Liver (tissue), 3 donors: ENCODE measurements around the gene USH2A.

ENCODE experiments used
- GABPA ChIP-seq, 2 donors: IDR thresholded peaks in 1 of 2; conservative IDR thresholded peaks in 1 of 2; 2 replicates each; pipeline ENCODE4 v1.6.1; 2016; ENCODE audit warnings: antibody characterized with exemption in 2 of 2, mild to moderate bottlenecking in 1 of 2, moderate library complexity in 1 of 2
- HNF4G ChIP-seq: IDR thresholded peaks from 2 replicates; pipeline ENCODE4 v1.6.1; 2016; ENCODE audit warnings: antibody characterized with exemption
- JUND ChIP-seq, 2 donors: IDR thresholded peaks; 2 replicates each; pipeline ENCODE4 v1.6.1; 2016; ENCODE audit warnings: antibody characterized with exemption in 2 of 2
- RAD21 ChIP-seq, 2 donors: IDR thresholded peaks; 2 replicates each; pipeline ENCODE4 v1.6.1; 2016; ENCODE audit warnings: antibody characterized with exemption in 2 of 2, mild to moderate bottlenecking in 2 of 2
- REST ChIP-seq: IDR thresholded peaks from 2 replicates; pipeline ENCODE4 v1.6.1; 2016; ENCODE audit warnings: antibody characterized with exemption, mild to moderate bottlenecking
- SP1 ChIP-seq: IDR thresholded peaks from 2 replicates; pipeline ENCODE4 v1.6.1; 2018; ENCODE audit warnings: antibody characterized with exemption, mild to moderate bottlenecking
- TAF1 ChIP-seq: conservative IDR thresholded peaks from 2 replicates; pipeline ENCODE4 v1.6.1; 2016; ENCODE audit warnings: antibody characterized with exemption, mild to moderate bottlenecking
- YY1 ChIP-seq: IDR thresholded peaks from 2 replicates; pipeline ENCODE4 v1.6.1; 2016; ENCODE audit warnings: antibody characterized with exemption, mild to moderate bottlenecking
- ZBTB33 ChIP-seq: IDR thresholded peaks from 2 replicates; pipeline ENCODE4 v1.6.1; 2016; ENCODE audit warnings: antibody characterized with exemption
- TF ChIP-seq, protein P1 (sequence below): fragments of 150-350 bp; IDR thresholded peaks from 2 replicates; pipeline ENCODE4 v1.5.1; 2017; ENCODE audit warnings: improper control_type of control experiment, low read depth, low read length; ENCODE audit not compliant: missing input control
- TF ChIP-seq, protein P2 (sequence below): IDR thresholded peaks from 2 replicates; pipeline ENCODE4 v1.6.1; 2016; ENCODE audit warnings: antibody characterized with exemption
- donor health status: healthy.
- donor health status: healthy.

DNA sequence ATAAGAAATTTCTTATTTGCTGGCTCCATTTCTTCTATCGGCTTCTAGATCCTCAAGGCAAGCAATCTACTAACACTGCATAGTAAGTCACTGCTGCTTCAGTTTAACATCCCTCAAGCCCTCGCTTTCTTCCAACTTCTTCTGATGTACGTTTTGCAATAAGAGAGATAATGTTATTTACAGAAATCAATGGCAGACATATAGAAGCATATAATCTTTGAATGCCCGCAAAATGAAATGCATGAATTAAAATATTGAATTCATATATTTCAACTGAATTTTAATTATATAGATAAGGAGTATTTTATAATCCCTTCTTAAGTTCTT, 712.4 kb downstream of the USH2A start:
- TF ChIP-seq, protein P1, sequence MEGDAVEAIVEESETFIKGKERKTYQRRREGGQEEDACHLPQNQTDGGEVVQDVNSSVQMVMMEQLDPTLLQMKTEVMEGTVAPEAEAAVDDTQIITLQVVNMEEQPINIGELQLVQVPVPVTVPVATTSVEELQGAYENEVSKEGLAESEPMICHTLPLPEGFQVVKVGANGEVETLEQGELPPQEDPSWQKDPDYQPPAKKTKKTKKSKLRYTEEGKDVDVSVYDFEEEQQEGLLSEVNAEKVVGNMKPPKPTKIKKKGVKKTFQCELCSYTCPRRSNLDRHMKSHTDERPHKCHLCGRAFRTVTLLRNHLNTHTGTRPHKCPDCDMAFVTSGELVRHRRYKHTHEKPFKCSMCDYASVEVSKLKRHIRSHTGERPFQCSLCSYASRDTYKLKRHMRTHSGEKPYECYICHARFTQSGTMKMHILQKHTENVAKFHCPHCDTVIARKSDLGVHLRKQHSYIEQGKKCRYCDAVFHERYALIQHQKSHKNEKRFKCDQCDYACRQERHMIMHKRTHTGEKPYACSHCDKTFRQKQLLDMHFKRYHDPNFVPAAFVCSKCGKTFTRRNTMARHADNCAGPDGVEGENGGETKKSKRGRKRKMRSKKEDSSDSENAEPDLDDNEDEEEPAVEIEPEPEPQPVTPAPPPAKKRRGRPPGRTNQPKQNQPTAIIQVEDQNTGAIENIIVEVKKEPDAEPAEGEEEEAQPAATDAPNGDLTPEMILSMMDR, result no peak
- TF ChIP-seq SP1 (no peak), TAF1 (no peak), JUND (IDR thresholded peaks at IDR 0.05) (no peak), REST (no peak), YY1 (no peak), ZBTB33 (no peak), HNF4G (no peak), GABPA (IDR thresholded peaks at IDR 0.05 in 1 of 2, conservative IDR thresholded peaks at IDR 0.05 in 1 of 2) (no peak), RAD21 (IDR thresholded peaks at IDR 0.05) (no peak)
- TF ChIP-seq, protein P2, sequence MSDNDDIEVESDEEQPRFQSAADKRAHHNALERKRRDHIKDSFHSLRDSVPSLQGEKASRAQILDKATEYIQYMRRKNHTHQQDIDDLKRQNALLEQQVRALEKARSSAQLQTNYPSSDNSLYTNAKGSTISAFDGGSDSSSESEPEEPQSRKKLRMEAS, result no peak
